IMR-90 (cell line): ENCODE results near the gene CR1L. TPM values are rescaled to one million over a fixed set of nuclear protein-coding genes. Genes with fewer than 3 reads are reported as not detected.
A peak's percentile ranks its signal among the peaks of the same experiment; 100 is the strongest.

ENCODE experiments used
- ATAC-seq: fragments of 200-7000 bp; cut with Tn5 transposase; 2 replicates; pipeline ENCODE4 v1.9.1; 2020; ENCODE audit warnings: low read depth, mild to moderate bottlenecking, moderate library complexity
- BruUV-seq: library from RNA; stranded (reverse); fragments of 400-500 nt; replicated peaks from 2 replicates; lab custom pipeline; 2021; lab: Mats Ljungman, UMichigan
- CTCF ChIA-PET: fragments of 300-600 bp; formaldehyde crosslinking; extraction: SDS; loops from one replicate; lab custom pipeline; 2021; ENCODE audit warnings: antibody characterized with exemption; lab: Yijun Ruan, JAX
- POLR2A ChIA-PET: fragments of 300-600 bp; sonication (Branson Sonifier 250); formaldehyde crosslinking; loops from one replicate; lab custom pipeline; 2022; ENCODE audit warnings: antibody characterized with exemption; ENCODE audit not compliant: unreplicated experiment; lab: Charles Lee
- DNase-seq: peaks from one replicate; pipeline ENCODE4 v3.0.0; 2013
- H2AFZ ChIP-seq: replicated peaks from 2 replicates; pipeline ENCODE3; 2013; ENCODE audit warnings: low read length, mild to moderate bottlenecking; ENCODE audit not compliant: poor library complexity
- H2AK5ac ChIP-seq: 2 replicates; pipeline ENCODE4 v1.6.1; 2013; ENCODE audit warnings: low read depth, low read length, inconsistent platforms
- H2AK9ac ChIP-seq: replicated peaks from 2 replicates; pipeline ENCODE3; 2013; ENCODE audit warnings: mild to moderate bottlenecking, low read depth, low read length, moderate library complexity; ENCODE audit not compliant: poor library complexity
- H2BK120ac ChIP-seq: 2 replicates; pipeline ENCODE4 v1.6.1; 2013; ENCODE audit warnings: low read depth, low read length, inconsistent platforms
- H2BK15ac ChIP-seq: 3 replicates; pipeline ENCODE4 v1.6.1; 2013; ENCODE audit warnings: low read depth, low read length, inconsistent platforms
- H2BK20ac ChIP-seq: 2 replicates; pipeline ENCODE4 v1.6.1; 2013; ENCODE audit warnings: low read depth, mild to moderate bottlenecking, inconsistent platforms, low read length, moderate library complexity
- H2BK5ac ChIP-seq: 2 replicates; pipeline ENCODE4 v1.6.1; 2013; ENCODE audit warnings: mild to moderate bottlenecking, low read depth, low read length, inconsistent platforms; ENCODE audit not compliant: poor library complexity, severe bottlenecking
- H3K14ac ChIP-seq: replicated peaks from 2 replicates; pipeline ENCODE4 v1.6.1; 2013; ENCODE audit warnings: low read depth, low read length, inconsistent platforms
- H3K18ac ChIP-seq: 2 replicates; pipeline ENCODE4 v1.6.1; 2013; ENCODE audit warnings: low read depth, low read length, control low read depth
- H3K23ac ChIP-seq: 2 replicates; pipeline ENCODE4 v1.6.1; 2013; ENCODE audit warnings: low read depth, low read length, inconsistent platforms
- H3K27ac ChIP-seq: 2 replicates; pipeline ENCODE4 v1.5.1; 2013; ENCODE audit warnings: mild to moderate bottlenecking, control low read depth, low read length; ENCODE audit not compliant: insufficient read depth
- H3K27me3 ChIP-seq: 2 replicates; pipeline ENCODE4 v1.6.1; 2013; ENCODE audit warnings: low read length; ENCODE audit not compliant: control insufficient read depth, insufficient read depth
- H3K36me3 ChIP-seq: 2 replicates; pipeline ENCODE4 v1.6.1; 2013; ENCODE audit warnings: low read length, mixed read lengths; ENCODE audit not compliant: control insufficient read depth, insufficient read depth
- H3K4ac ChIP-seq: 2 replicates; pipeline ENCODE4 v1.6.1; 2013; ENCODE audit warnings: low read depth, low read length, inconsistent platforms
- H3K4me1 ChIP-seq: 2 replicates; pipeline ENCODE4 v1.6.1; 2013; ENCODE audit warnings: low read length, mixed read lengths; ENCODE audit not compliant: control insufficient read depth, insufficient read depth
- H3K4me2 ChIP-seq: 2 replicates; pipeline ENCODE4 v1.6.1; 2013; ENCODE audit warnings: low read depth, mild to moderate bottlenecking, control low read depth, low read length, moderate library complexity
- H3K4me3 ChIP-seq: 2 replicates; pipeline ENCODE4 v1.5.1; 2013; ENCODE audit warnings: low read depth, mild to moderate bottlenecking, control low read depth, low read length, moderate library complexity; ENCODE audit not compliant: insufficient read depth
- H3K56ac ChIP-seq: 2 replicates; pipeline ENCODE4 v1.6.1; 2013; ENCODE audit warnings: low read length, inconsistent platforms; ENCODE audit not compliant: insufficient read depth; ENCODE audit errors: extremely low read depth
- H3K79me1 ChIP-seq, 2 experiments: 2 replicates each; pipeline ENCODE4 v1.6.1; 2013; ENCODE audit warnings: low read length in 2 of 2, inconsistent platforms in 1 of 2, low read depth in 1 of 2
- H3K9ac ChIP-seq: 2 replicates; pipeline ENCODE4 v1.6.1; 2013; ENCODE audit warnings: low read depth, low read length, control low read depth
- H3K9me1 ChIP-seq: 2 replicates; pipeline ENCODE4 v1.6.1; 2013; ENCODE audit warnings: low read length, inconsistent platforms; ENCODE audit not compliant: insufficient read depth
- H3K9me3 ChIP-seq: 2 replicates; pipeline ENCODE4 v1.6.1; 2013; ENCODE audit warnings: low read length; ENCODE audit not compliant: control insufficient read depth, insufficient read depth
- H4K20me1 ChIP-seq: 2 replicates; pipeline ENCODE4 v1.6.1; 2013; ENCODE audit warnings: low read length, inconsistent platforms; ENCODE audit not compliant: insufficient read depth
- H4K5ac ChIP-seq: 2 replicates; pipeline ENCODE4 v1.6.1; 2013; ENCODE audit warnings: mild to moderate bottlenecking, low read depth, low read length, control low read depth
- H4K8ac ChIP-seq, 2 experiments: 2 replicates each; pipeline ENCODE4 v1.6.1; 2013; ENCODE audit warnings: low read depth in 2 of 2, low read length in 2 of 2, control low read depth in 1 of 2, inconsistent platforms in 1 of 2
- H4K91ac ChIP-seq: 2 replicates; pipeline ENCODE4 v1.6.1; 2013; ENCODE audit warnings: low read depth, low read length, inconsistent platforms; ENCODE audit not compliant: insufficient read depth
- BHLHE40 ChIP-seq: fragments of 150-350 bp; IDR thresholded peaks from 2 replicates; pipeline ENCODE4 v1.6.1; 2016; ENCODE audit warnings: mild to moderate bottlenecking, low read depth, low read length
- CEBPB ChIP-seq: IDR thresholded peaks from 2 replicates; pipeline ENCODE4 v1.6.1; 2012; ENCODE audit warnings: low read depth, low read length, improper control_type of control experiment
- CHD1 ChIP-seq: IDR thresholded peaks from 2 replicates; pipeline ENCODE4 v1.6.1; 2012; ENCODE audit warnings: low read depth, low read length, improper control_type of control experiment
- FOS ChIP-seq: fragments of 150-350 bp; IDR thresholded peaks from 2 replicates; pipeline ENCODE4 v1.6.1; 2016; ENCODE audit warnings: low read depth, low read length
- MAFK ChIP-seq: IDR thresholded peaks from 2 replicates; pipeline ENCODE4 v1.6.1; 2012; ENCODE audit warnings: low read depth, low read length, improper control_type of control experiment
- MAZ ChIP-seq: IDR thresholded peaks from 2 replicates; pipeline ENCODE4 v1.6.1; 2012; ENCODE audit warnings: low read depth, mild to moderate bottlenecking, low read length, improper control_type of control experiment, moderate library complexity, borderline replicate concordance
- NFE2L2 ChIP-seq: fragments of 150-350 bp; IDR thresholded peaks from 2 replicates; pipeline ENCODE4 v1.6.1; 2016; ENCODE audit warnings: low read depth, mild to moderate bottlenecking, low read length
- POLR2A ChIP-seq: IDR thresholded peaks from 2 replicates; pipeline ENCODE4 v1.6.1; 2012; ENCODE audit warnings: mild to moderate bottlenecking, low read depth, low read length
- RAD21 ChIP-seq: IDR thresholded peaks from 2 replicates; pipeline ENCODE4 v1.6.1; 2012; ENCODE audit warnings: low read length, improper control_type of control experiment
- WGBS, 2 experiments: methylation state at CpG; one replicate each; pipeline versions ENCODE4 v1.1.5 to v1.1.7; 2013; ENCODE audit warnings: missing lambda C conversion rate in 2 of 2; ENCODE audit not compliant: insufficient read length in 1 of 2; ENCODE audit errors: extremely low coverage in 2 of 2; 5-methylcytosine and 5-hydroxymethylcytosine counted together
- dilution Hi-C: fragments of 300-500 bp; cut with HindIII; formaldehyde crosslinking; loops from one replicate; pipeline ENCODE4 v1.14.3; 2018; ENCODE audit warnings: low sequenced_read_pairs; ENCODE audit not compliant: unreplicated experiment
- in situ Hi-C: fragments of 300-500 bp; cut with MboI; formaldehyde crosslinking; loops from 3 replicates; pipeline ENCODE4 v1.14.3; 2019; ENCODE audit warnings: low sequenced_read_pairs, inconsistent platforms, mixed read lengths
- intact Hi-C: fragments of 100-400 bp; cut with micrococcal nuclease; formaldehyde crosslinking; loops from 2 replicates; pipeline ENCODE4 v1.10.0; 2022
- polyA plus RNA-seq, 3 experiments: library from polyadenylated mRNA; depleted of rRNA; stranded (reverse); fragments of >200 nt; gene quantifications; 2 replicates each; pipeline ENCODE4 v1.2.3, GENCODE V29; 2012; ENCODE audit warnings: low replicate concordance in 1 of 3
- total RNA-seq: library from RNA; depleted of rRNA; stranded (reverse); fragments of >200 nt; gene quantifications from 2 replicates; pipeline ENCODE4 v1.2.3, GENCODE V29; 2012
- TF ChIP-seq, protein P1 (sequence below): fragments of 150-350 bp; IDR thresholded peaks from 2 replicates; pipeline ENCODE4 v1.6.1; 2016; ENCODE audit warnings: low read depth, mild to moderate bottlenecking, low read length, moderate library complexity, borderline replicate concordance
- TF ChIP-seq, protein P2 (sequence below): conservative IDR thresholded peaks from 2 replicates; pipeline ENCODE4 v1.5.1; 2012; ENCODE audit warnings: mild to moderate bottlenecking, low read depth, low read length, improper control_type of control experiment

Gene CR1L
- total and polyA plus RNA-seq, 2 of the 4 experiments (the other 2 are of a cell fraction) = not detected

DNA sequence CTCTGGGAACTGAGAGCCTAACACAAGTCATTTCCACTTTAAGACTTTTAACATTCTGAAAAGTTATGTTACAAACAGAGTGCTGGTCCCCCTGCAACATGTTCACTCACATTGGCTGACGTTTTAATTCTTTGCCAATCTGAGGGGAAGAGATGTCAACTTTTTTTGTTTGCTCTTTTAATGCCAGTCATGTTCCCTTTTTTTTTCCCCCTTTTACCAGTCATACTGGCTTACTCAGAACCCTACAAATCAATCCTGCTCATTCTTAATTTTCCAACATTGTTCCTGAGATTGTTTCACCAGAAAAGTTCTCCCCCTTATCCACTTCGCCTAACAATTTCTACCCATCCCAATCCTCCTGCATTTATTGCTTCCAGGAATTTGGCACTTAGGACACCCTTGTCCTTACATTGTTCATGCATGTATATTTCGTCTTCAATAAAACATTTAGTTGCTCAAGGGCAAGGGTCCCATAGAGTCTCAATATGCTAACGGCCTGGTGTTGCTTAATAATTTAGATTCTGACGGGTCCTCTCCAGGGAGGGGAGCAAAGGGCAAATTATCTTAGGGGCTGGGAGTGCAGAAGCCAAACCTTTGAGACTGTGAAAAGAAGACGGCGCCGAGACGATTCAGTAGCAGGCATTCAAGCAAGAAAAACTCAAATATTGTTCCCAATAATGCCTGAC is 624 bp upstream of the CR1L start:
- H4K20me1 ChIP-seq = no peaks in the 10 kb centered on the region
- H3K4ac ChIP-seq = no peak overlapping the region
- H3K9ac ChIP-seq = no peak overlapping the region
- H3K36me3 ChIP-seq = no peaks in the 10 kb centered on the region
- no peak overlapping the region for H4K5ac ChIP-seq
- H3K4me2 ChIP-seq = peak overlapping the region; percentile 62; the same call in 1 of the 2 replicates
- H2AK9ac ChIP-seq = no peak overlapping the region
- no peak overlapping the region for H2BK5ac ChIP-seq
- DNase-seq (no peak), ATAC-seq (no peak)
- no peak overlapping the region for H2BK20ac ChIP-seq
- H2BK15ac ChIP-seq = no peak overlapping the region
- ChIA-PET POLR2A (no interaction called here), CTCF (no interaction called here)
- no peak overlapping the region for H2BK120ac ChIP-seq
- dilution Hi-C loops = no loop called here
- no TSS peak for BruUV-seq
- H3K27ac ChIP-seq = no peak overlapping the region
- H3K23ac ChIP-seq = no peak overlapping the region
- no peak overlapping the region for H4K91ac ChIP-seq
- H2AK5ac ChIP-seq = no peak overlapping the region
- H3K9me3 ChIP-seq = no peaks in the 10 kb centered on the region
- no peak overlapping the region for H3K18ac ChIP-seq
- TF ChIP-seq MAZ = no peak
- TF ChIP-seq, protein P1, sequence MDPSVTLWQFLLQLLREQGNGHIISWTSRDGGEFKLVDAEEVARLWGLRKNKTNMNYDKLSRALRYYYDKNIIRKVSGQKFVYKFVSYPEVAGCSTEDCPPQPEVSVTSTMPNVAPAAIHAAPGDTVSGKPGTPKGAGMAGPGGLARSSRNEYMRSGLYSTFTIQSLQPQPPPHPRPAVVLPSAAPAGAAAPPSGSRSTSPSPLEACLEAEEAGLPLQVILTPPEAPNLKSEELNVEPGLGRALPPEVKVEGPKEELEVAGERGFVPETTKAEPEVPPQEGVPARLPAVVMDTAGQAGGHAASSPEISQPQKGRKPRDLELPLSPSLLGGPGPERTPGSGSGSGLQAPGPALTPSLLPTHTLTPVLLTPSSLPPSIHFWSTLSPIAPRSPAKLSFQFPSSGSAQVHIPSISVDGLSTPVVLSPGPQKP = no peak
- TF ChIP-seq, protein P2, sequence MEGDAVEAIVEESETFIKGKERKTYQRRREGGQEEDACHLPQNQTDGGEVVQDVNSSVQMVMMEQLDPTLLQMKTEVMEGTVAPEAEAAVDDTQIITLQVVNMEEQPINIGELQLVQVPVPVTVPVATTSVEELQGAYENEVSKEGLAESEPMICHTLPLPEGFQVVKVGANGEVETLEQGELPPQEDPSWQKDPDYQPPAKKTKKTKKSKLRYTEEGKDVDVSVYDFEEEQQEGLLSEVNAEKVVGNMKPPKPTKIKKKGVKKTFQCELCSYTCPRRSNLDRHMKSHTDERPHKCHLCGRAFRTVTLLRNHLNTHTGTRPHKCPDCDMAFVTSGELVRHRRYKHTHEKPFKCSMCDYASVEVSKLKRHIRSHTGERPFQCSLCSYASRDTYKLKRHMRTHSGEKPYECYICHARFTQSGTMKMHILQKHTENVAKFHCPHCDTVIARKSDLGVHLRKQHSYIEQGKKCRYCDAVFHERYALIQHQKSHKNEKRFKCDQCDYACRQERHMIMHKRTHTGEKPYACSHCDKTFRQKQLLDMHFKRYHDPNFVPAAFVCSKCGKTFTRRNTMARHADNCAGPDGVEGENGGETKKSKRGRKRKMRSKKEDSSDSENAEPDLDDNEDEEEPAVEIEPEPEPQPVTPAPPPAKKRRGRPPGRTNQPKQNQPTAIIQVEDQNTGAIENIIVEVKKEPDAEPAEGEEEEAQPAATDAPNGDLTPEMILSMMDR = no peak
- no peak for TF ChIP-seq MAFK
- TF ChIP-seq POLR2A = no peak
- TF ChIP-seq CEBPB = no peak
- TF ChIP-seq RAD21 = no peak
- no peak for TF ChIP-seq NFE2L2
- no peak for TF ChIP-seq CHD1
- no peak for TF ChIP-seq FOS
- no peak for TF ChIP-seq BHLHE40
- H4K8ac ChIP-seq = no peak overlapping the region
- no peaks in the 10 kb centered on the region for H3K4me1 ChIP-seq
- no peak overlapping the region for H3K56ac ChIP-seq
- no CpG with 5 or more reads among the region's 9 CpGs for WGBS, 2 experiments
- intact Hi-C loops = no loop called here
- H3K27me3 ChIP-seq = peaks cover 15% of the 10 kb centered on the region
- no peaks in the 10 kb centered on the region for H3K9me1 ChIP-seq
- H3K14ac ChIP-seq = no peak overlapping the region
- no peaks in the 10 kb centered on the region for H3K79me1 ChIP-seq
- in situ Hi-C loops = no loop called here
- H3K4me3 ChIP-seq = peak overlapping the region; percentile 45
- H2AFZ ChIP-seq = no peak overlapping the region
